HepG2 (cell line): ENCODE results near the gene KCNT1. TPM values are rescaled to one million over a fixed set of nuclear protein-coding genes. Genes with fewer than 3 reads are reported as not detected.

Source experiments
- ATAC-seq: fragments of 200-7000 bp; cut with Tn5 transposase; 3 replicates; pipeline ENCODE4 v1.9.1; 2020; ENCODE audit warnings: mild to moderate bottlenecking, moderate library complexity
- BruUV-seq: library from RNA; stranded (reverse); fragments of 400-500 nt; replicated peaks from 2 replicates; lab custom pipeline; 2021; lab: Mats Ljungman, UMichigan
- CTCF ChIA-PET: fragments of 300-600 bp; formaldehyde crosslinking; extraction: SDS; loops from one replicate; lab custom pipeline; 2021; ENCODE audit warnings: low total read pairs, inconsistent platforms, low intra/inter-chr PET ratio; lab: Yijun Ruan, JAX
- POLR2A ChIA-PET: fragments of 350-600 bp; sonication (Branson Sonifier 250); formaldehyde crosslinking; loops from one replicate; lab custom pipeline; 2020; ENCODE audit warnings: antibody characterized with exemption, inconsistent platforms; lab: Yijun Ruan, JAX
- DNase-seq: peaks from one replicate; pipeline ENCODE4 v3.0.0-alpha.2; 2015; ENCODE audit warnings: low spot score
- FAIRE-seq: peaks from 3 replicates; lab custom pipeline; 2011; peaks lifted over from hg19 to GRCh38; lab: Jason Lieb, UNC
- H2AFZ ChIP-seq: one replicate; pipeline ENCODE4 v1.6.1; 2011; ENCODE audit warnings: low read length, inconsistent platforms
- H3K27ac ChIP-seq: fragments of 300-600 bp; 3 replicates; pipeline ENCODE4 v1.8.0; 2011; ENCODE audit warnings: mixed run types, mild to moderate bottlenecking, mixed read lengths, low read length, inconsistent platforms; ENCODE audit not compliant: insufficient read depth; ENCODE audit errors: extremely low read length
- H3K27me3 ChIP-seq, 2 experiments: fragments of 200-600 bp in 1 of 2; 2 replicates in 1 of 2; 3 replicates in 1 of 2; pipeline versions ENCODE4 v1.6.0 to v1.8.0; 2011; ENCODE audit warnings: low read length in 2 of 2, mild to moderate bottlenecking in 2 of 2, moderate library complexity in 2 of 2, inconsistent platforms in 1 of 2; ENCODE audit not compliant: insufficient read depth in 2 of 2, control insufficient read depth in 1 of 2
- H3K36me3 ChIP-seq, 2 experiments: fragments of 200-600 bp in 1 of 2; replicated peaks in 1 of 2; 2 replicates in 1 of 2; 3 replicates in 1 of 2; pipeline versions ENCODE4 v1.5.1 to v1.8.0; 2011; ENCODE audit warnings: low read length in 2 of 2, inconsistent platforms in 1 of 2; ENCODE audit not compliant: insufficient read depth in 2 of 2, control insufficient read depth in 1 of 2
- H3K4me1 ChIP-seq: 2 replicates; pipeline ENCODE4 v1.5.1; 2012; ENCODE audit warnings: low read length, inconsistent platforms; ENCODE audit not compliant: insufficient read depth
- H3K4me2 ChIP-seq: 2 replicates; pipeline ENCODE4 v1.6.0; 2011; ENCODE audit warnings: low read depth, low read length, inconsistent platforms
- H3K4me3 ChIP-seq, 3 experiments: fragments of 200-600 bp in 1 of 3; sonication (generic), shearing (Covaris generic) in 1 of 3; replicated peaks in 1 of 3; 2 replicates each; pipeline ENCODE4 v1.5.1; 2011 to 2016; ENCODE audit warnings: low read length in 3 of 3, inconsistent platforms in 2 of 3, low read depth in 2 of 3, mild to moderate bottlenecking in 2 of 3, control low read depth in 1 of 3, mixed read lengths in 1 of 3; ENCODE audit not compliant: insufficient read depth in 1 of 3
- H3K79me2 ChIP-seq: one replicate; pipeline ENCODE4 v1.6.1; 2011; ENCODE audit warnings: low read length, inconsistent platforms; ENCODE audit not compliant: insufficient read depth
- H3K9ac ChIP-seq: 2 replicates; pipeline ENCODE4 v1.6.0; 2011; ENCODE audit warnings: mild to moderate bottlenecking, low read depth, low read length, inconsistent platforms; ENCODE audit not compliant: insufficient read depth
- H3K9me3 ChIP-seq: 2 replicates; pipeline ENCODE4 v1.5.1; 2012; ENCODE audit warnings: mild to moderate bottlenecking, low read length
- H4K20me1 ChIP-seq: 2 replicates; pipeline ENCODE4 v1.6.0; 2011; ENCODE audit warnings: inconsistent platforms, mild to moderate bottlenecking, low read length, moderate library complexity; ENCODE audit not compliant: insufficient read depth
- CENPBD1 ChIP-seq: sonication (generic); formaldehyde crosslinking; IDR thresholded peaks from 2 replicates; pipeline ENCODE4 v1.8.0; 2022; ENCODE audit warnings: missing genetic modification reagents, low read depth, mild to moderate bottlenecking, borderline replicate concordance
- HBP1 ChIP-seq: IDR thresholded peaks from 2 replicates; pipeline ENCODE4 v1.6.1; 2016; ENCODE audit warnings: low read depth, control low read depth
- HMG20B ChIP-seq: conservative IDR thresholded peaks from 2 replicates; pipeline ENCODE4 v1.6.1; 2016; ENCODE audit warnings: missing genetic modification reagents, missing compliant biosample characterization
- KDM4B ChIP-seq: sonication (generic); formaldehyde crosslinking; IDR thresholded peaks from 2 replicates; pipeline ENCODE4 v1.4.0; 2020; ENCODE audit warnings: missing genetic modification reagents
- KLF6 ChIP-seq: IDR thresholded peaks from 2 replicates; pipeline ENCODE4 v1.8.0; 2016; ENCODE audit warnings: missing biosample characterization, missing genetic modification reagents
- NFKB2 ChIP-seq: sonication (generic); formaldehyde crosslinking; IDR thresholded peaks from 2 replicates; pipeline ENCODE4 v1.4.0; 2020; ENCODE audit warnings: missing genetic modification reagents, borderline replicate concordance
- ZBTB39 ChIP-seq: sonication (generic); formaldehyde crosslinking; IDR thresholded peaks from 2 replicates; pipeline ENCODE4 v1.5.0; 2020; ENCODE audit warnings: missing genetic modification reagents
- ZIK1 ChIP-seq: sonication (generic); formaldehyde crosslinking; IDR thresholded peaks from 2 replicates; pipeline ENCODE4 v1.5.0; 2020; ENCODE audit warnings: mild to moderate bottlenecking, low read depth, missing genetic modification reagents, borderline replicate concordance
- ZNF549 ChIP-seq: sonication (generic); formaldehyde crosslinking; IDR thresholded peaks from 2 replicates; pipeline ENCODE4 v1.5.0; 2020; ENCODE audit warnings: missing genetic modification reagents
- WGBS: methylation state at CpG from one replicate; pipeline ENCODE4 v1.1.6; 2017; ENCODE audit warnings: low lambda C conversion rate; 5-methylcytosine and 5-hydroxymethylcytosine counted together
- in situ Hi-C: cut with HindIII; loops from 2 replicates; pipeline ENCODE4 v1.10.0; 2017; ENCODE audit warnings: low pct_unique_long_range_greater_than_20kb; ENCODE audit not compliant: extremely low pct_ligation_motif_present
- intact Hi-C: fragments of 100-400 bp; cut with micrococcal nuclease; formaldehyde crosslinking; loops from one replicate; pipeline ENCODE4 v1.10.0; 2022; ENCODE audit not compliant: unreplicated experiment
- polyA plus RNA-seq, 8 experiments: library from polyadenylated mRNA; depleted of rRNA in 3 of 8; stranded (reverse) in 7 of 8; unstranded in 1 of 8; fragments of >200 nt; fragmentation: Illumina TruSeq in 4 of 8; extraction: Trizol in 4 of 8; gene quantifications; 2 replicates each; pipeline versions ENCODE4 v1.2.1 to v1.2.3, GENCODE V29; 2011 to 2016; ENCODE audit warnings: low read depth in 4 of 8, missing spikeins in 1 of 8, mixed read lengths in 1 of 8; ENCODE audit not compliant: insufficient read depth in 1 of 8
- total RNA-seq, 5 experiments: library from RNA; depleted of rRNA; stranded (reverse); fragments of >200 nt; fragmentation: Illumina TruSeq; extraction: Trizol; gene quantifications; 2 replicates each; pipeline ENCODE4 v1.2.3, GENCODE V29; 2016; ENCODE audit warnings: low read depth in 1 of 5

Gene KCNT1
- total and polyA plus RNA-seq, 2 of the 13 experiments (the other 11 are each of a cell fraction or from before 2014, with no cell fraction given) = not detected

GRCh38 chr9:135815413-135815812 is 113.4 kb downstream of the KCNT1 start:
- Histone ChIP-seq H4K20me1 (no peaks in the 10 kb centered on the region), H3K27ac (no peak overlapping the region), H3K4me1 (no peaks in the 10 kb centered on the region), H3K79me2 (no peaks in the 10 kb centered on the region), H3K9ac (no peak overlapping the region), H3K27me3 (no peaks in the 10 kb centered on the region), H3K4me3 (no peak overlapping the region), H3K4me2 (no peak overlapping the region), H3K36me3 (peaks cover 18 to 86% of the 10 kb centered on the region in 2 experiments; a peak in 4 of 5 replicates), H2AFZ (no peak overlapping the region), H3K9me3 (no peaks in the 10 kb centered on the region)
- intact Hi-C loops = no loop called here
- no peak for FAIRE-seq
- no peak for TF ChIP-seq ZIK1
- TF ChIP-seq CENPBD1 (CRISPR knock-in tag) = no peak
- TF ChIP-seq KDM4B (CRISPR knock-in tag) = no peak
- TF ChIP-seq HMG20B (CRISPR knock-in tag) = no peak
- TF ChIP-seq ZNF549 = no peak
- TF ChIP-seq ZBTB39 = no peak
- TF ChIP-seq HBP1 = no peak
- TF ChIP-seq NFKB2 (CRISPR knock-in tag) = no peak
- no peak for TF ChIP-seq KLF6 (CRISPR knock-in tag)
- in situ Hi-C loops = no loop called here
- WGBS = 92% methylated on average over 4 of the region's 4 CpGs
- POLR2A ChIA-PET = no interaction called here
- ATAC-seq = no peak
- CTCF ChIA-PET = no interaction called here
- BruUV-seq = no TSS peak
- no peak for DNase-seq
